K562 treated with DMSO at 1 percent for 48 hours (cell line): Measurements from ENCODE around the gene ZBTB24. TPM values are rescaled to one million over a fixed set of nuclear protein-coding genes. Genes with fewer than 3 reads are reported as not detected.

ENCODE experiments used
- total RNA-seq: library from RNA; unstranded; fragments of 300-600 nt; gene quantifications from 2 replicates; pipeline ENCODE4 v1.2.3, GENCODE V29; 2022; ENCODE audit warnings: low replicate concordance; ENCODE audit errors: extremely low read depth

ZBTB24 gene
- total RNA-seq: not detected in 2 replicates

DNA sequence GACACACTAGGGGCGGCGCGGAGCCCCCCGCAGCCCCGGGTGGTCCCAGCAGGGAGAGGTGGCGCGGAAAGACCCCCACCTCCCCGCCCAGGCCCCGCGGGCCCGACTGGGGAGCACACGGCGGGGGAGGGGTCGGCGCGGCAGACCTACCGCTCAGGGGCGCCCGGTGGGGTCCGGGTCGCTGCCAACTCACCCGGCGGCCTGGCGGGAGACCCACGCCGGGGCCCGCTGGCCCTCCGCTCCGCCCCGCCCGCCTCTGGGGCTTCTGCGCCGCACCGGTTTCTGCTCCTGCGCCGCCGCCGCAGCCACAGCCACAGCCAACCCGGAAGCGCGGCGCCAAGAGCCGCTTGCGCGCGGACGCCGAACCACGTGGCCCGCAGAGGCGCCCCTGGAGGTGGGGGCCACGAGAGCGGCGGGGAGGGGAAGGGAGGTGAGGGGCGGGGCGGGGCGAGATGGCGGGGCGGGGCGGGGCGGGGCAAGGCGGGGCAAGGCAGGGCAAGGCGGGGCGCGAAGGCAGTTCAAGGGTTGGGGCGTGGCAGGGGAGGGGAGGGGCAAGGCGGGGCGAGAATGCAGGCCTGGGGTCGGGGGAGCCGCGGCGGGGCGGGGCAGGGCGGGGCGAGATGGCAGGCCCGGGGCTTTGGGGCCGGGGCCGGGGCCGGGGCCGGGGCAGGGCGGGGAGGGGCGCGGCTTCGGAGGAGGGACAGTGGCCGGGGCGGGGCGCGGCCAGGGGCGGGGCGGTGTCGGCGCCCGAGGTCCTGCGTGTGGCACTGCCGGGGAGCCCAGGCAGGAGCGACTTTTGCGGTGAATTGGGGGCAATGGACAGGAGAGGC lies at the start of gene ZBTB24:
Gene ZBTB24 (minus strand): TSS at position 315 of the 830 bp plus-strand sequence. CDS start 1,193 bp downstream, outside the sequence.

GRCh38 chr6:109455437-109456110 lies 27.4 kb downstream of the ZBTB24 start, which contains the start of gene MICAL1:
Gene MICAL1, minus strand, starts transcription at chr6:109455772. Its CDS starts 1,576 bp downstream, at chr6:109454196.

DNA sequence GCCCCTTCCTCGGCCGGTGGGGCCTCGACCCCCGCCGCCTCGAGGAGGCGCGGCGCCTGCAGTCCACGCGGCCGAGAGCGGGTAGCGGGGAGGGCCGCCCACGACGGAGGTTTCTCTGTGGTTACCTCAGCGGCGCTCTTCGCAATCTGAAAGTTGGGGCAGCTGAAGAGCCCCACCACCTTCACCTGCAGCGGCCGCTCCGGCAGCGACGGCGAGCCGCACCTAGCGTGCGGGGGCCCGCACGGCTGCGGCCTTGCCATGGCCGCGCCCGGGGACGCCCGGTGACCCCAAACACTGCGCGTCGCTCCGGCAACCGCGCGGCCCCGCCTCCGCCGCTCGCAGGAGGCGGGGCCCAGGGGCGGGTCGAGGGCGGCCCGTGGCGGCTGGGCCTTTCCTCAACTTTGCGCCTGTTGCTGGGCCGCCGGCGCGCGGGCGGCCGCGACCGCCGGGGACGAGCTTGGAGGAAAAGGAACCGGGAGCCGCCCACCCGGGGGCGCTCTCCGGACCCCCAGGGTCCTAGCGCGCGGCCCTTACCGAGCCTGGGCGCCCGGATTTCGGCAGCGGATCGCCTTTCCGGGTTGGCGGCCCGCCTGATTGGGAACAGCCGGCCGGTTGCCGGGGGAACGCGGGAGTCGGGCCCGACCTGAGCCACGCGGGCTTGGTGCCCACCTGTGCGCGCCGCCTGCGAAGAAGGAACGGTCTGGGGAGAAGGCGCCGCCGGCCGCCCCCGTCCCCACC lies 42.5 kb downstream of the ZBTB24 start, which contains the start of the genes PPIL6 and SMPD2:
Gene PPIL6 (minus strand): TSS at position 298 of the 738 bp plus-strand sequence. CDS start 38 bp downstream, at position 260.
Gene SMPD2 (plus strand): TSS at position 394 of the 738 bp plus-strand sequence. CDS start 398 bp downstream, outside the sequence.

Other genes starting within 250 kb of the ZBTB24 start
- gene CD164, start 100.8 kb downstream of the ZBTB24 start, total RNA-seq: not detected in 2 replicates
- not detected in 2 replicates for gene PPIL6, start 42.6 kb downstream of the ZBTB24 start, total RNA-seq
- gene SMPD2, start 42.5 kb downstream of the ZBTB24 start, total RNA-seq: not detected in 2 replicates
- not detected in 2 replicates for gene MICAL1, start 27.4 kb downstream of the ZBTB24 start, total RNA-seq
- not detected in 2 replicates for gene AK9, start 208.0 kb upstream of the ZBTB24 start, total RNA-seq
- not detected in 2 replicates for gene FIG4, start 208.1 kb upstream of the ZBTB24 start, total RNA-seq